HepG2 (cell line): ENCODE data around the gene SRRM3. TPM values are rescaled to one million over a fixed set of nuclear protein-coding genes. Genes with fewer than 3 reads are reported as not detected.

Experiments
- AGO2 ChIP-seq: fragments of 200-400 bp; formaldehyde crosslinking; optimal IDR thresholded peaks from 2 replicates; pipeline ENCODE3; 2017; ENCODE audit warnings: mild to moderate bottlenecking, low read depth, low read length, moderate library complexity
- ARID5B ChIP-seq: IDR thresholded peaks from 2 replicates; pipeline ENCODE4 v1.4.0; 2020; ENCODE audit warnings: mild to moderate bottlenecking, missing genetic modification reagents
- BHLHE40 ChIP-seq: IDR thresholded peaks from 2 replicates; pipeline ENCODE4 v1.6.1; 2011; ENCODE audit warnings: low read length, improper control_type of control experiment
- BRD4 ChIP-seq: sonication (generic); formaldehyde crosslinking; IDR thresholded peaks from 2 replicates; pipeline ENCODE4 v1.4.0; 2020; ENCODE audit warnings: missing genetic modification reagents
- EED ChIP-seq: sonication (generic); formaldehyde crosslinking; IDR thresholded peaks from 2 replicates; pipeline ENCODE4 v1.5.0; 2020; ENCODE audit warnings: mild to moderate bottlenecking, missing genetic modification reagents
- ETV5 ChIP-seq: IDR thresholded peaks from 2 replicates; pipeline ENCODE4 v1.6.1; 2018; ENCODE audit warnings: missing biosample characterization, missing genetic modification reagents, inconsistent platforms, borderline replicate concordance
- FOSL2 ChIP-seq: sonication (generic); formaldehyde crosslinking; IDR thresholded peaks from 2 replicates; pipeline ENCODE4 v1.4.0; 2020; ENCODE audit warnings: missing genetic modification reagents
- TSC22D2 ChIP-seq: sonication (generic); formaldehyde crosslinking; IDR thresholded peaks from 2 replicates; pipeline ENCODE4 v1.5.1; 2020; ENCODE audit warnings: missing genetic modification reagents, mild to moderate bottlenecking, borderline replicate concordance
- ZNF121 ChIP-seq: sonication (generic); formaldehyde crosslinking; IDR thresholded peaks from 2 replicates; pipeline ENCODE4 v1.5.0; 2020; ENCODE audit warnings: mild to moderate bottlenecking, missing genetic modification reagents
- ZNF546 ChIP-seq: sonication (generic); formaldehyde crosslinking; conservative IDR thresholded peaks from 2 replicates; pipeline ENCODE4 v1.8.1; 2023; ENCODE audit warnings: mild to moderate bottlenecking, missing genetic modification reagents
- ZNF672 ChIP-seq: sonication (generic); formaldehyde crosslinking; IDR thresholded peaks from 2 replicates; pipeline ENCODE4 v1.8.1; 2022; ENCODE audit warnings: missing genetic modification reagents
- ZNF788 ChIP-seq: sonication (generic); formaldehyde crosslinking; IDR thresholded peaks from 2 replicates; pipeline ENCODE4 v1.5.0; 2020; ENCODE audit warnings: mild to moderate bottlenecking, missing genetic modification reagents, borderline replicate concordance
- ZNF800 ChIP-seq: sonication (generic); formaldehyde crosslinking; IDR thresholded peaks from 2 replicates; pipeline ENCODE4 v1.4.0; 2020; ENCODE audit warnings: missing genetic modification reagents
- polyA plus RNA-seq, 8 experiments: library from polyadenylated mRNA; depleted of rRNA in 3 of 8; stranded (reverse) in 7 of 8; unstranded in 1 of 8; fragments of >200 nt; fragmentation: Illumina TruSeq in 4 of 8; extraction: Trizol in 4 of 8; gene quantifications; 2 replicates each; pipeline versions ENCODE4 v1.2.1 to v1.2.3, GENCODE V29; 2011 to 2016; ENCODE audit warnings: low read depth in 4 of 8, missing spikeins in 1 of 8, mixed read lengths in 1 of 8; ENCODE audit not compliant: insufficient read depth in 1 of 8
- total RNA-seq, 5 experiments: library from RNA; depleted of rRNA; stranded (reverse); fragments of >200 nt; fragmentation: Illumina TruSeq; extraction: Trizol; gene quantifications; 2 replicates each; pipeline ENCODE4 v1.2.3, GENCODE V29; 2016; ENCODE audit warnings: low read depth in 1 of 5
- TF ChIP-seq, protein P1 (sequence below): sonication (generic); formaldehyde crosslinking; IDR thresholded peaks from 2 replicates; pipeline ENCODE4 v1.8.0; 2022; ENCODE audit warnings: missing genetic modification reagents, mild to moderate bottlenecking, moderate library complexity, borderline replicate concordance
- TF ChIP-seq, protein P2 (sequence below): sonication (generic); formaldehyde crosslinking; IDR thresholded peaks from 2 replicates; pipeline ENCODE4 v1.4.0; 2020; ENCODE audit warnings: mild to moderate bottlenecking, low read depth, missing genetic modification reagents
- TF ChIP-seq, protein P3 (sequence below), 2 experiments: sonication (generic) in 1 of 2; formaldehyde crosslinking in 1 of 2; IDR thresholded peaks; 2 replicates each; pipeline versions ENCODE4 v1.4.0 to v1.6.1; 2018 to 2020; ENCODE audit warnings: missing genetic modification reagents in 2 of 2, borderline replicate concordance in 1 of 2, low read depth in 1 of 2, mild to moderate bottlenecking in 1 of 2, missing biosample characterization in 1 of 2

Gene SRRM3
- total and polyA plus RNA-seq, 2 of the 13 experiments (the other 11 are each of a cell fraction or from before 2014, with no cell fraction given) = 0.13 to 0.54 TPM

GRCh38 chr7:76220185-76221057 is 18.7 kb downstream of the SRRM3 start (continued):
- TF ChIP-seq AGO2 (no peak), ZNF788 (CRISPR knock-in tag) (0 out of 2 replicates have a peak, but pooled peaks have one; percentile 53), ZNF546 (CRISPR knock-in tag) (no peak), ZNF121 (CRISPR knock-in tag) (peak; percentile 67), ZNF800 (no peak), FOSL2 (peak; percentile 25; the same call in 1 of the 2 replicates), ZNF672 (CRISPR knock-in tag) (no peak), TSC22D2 (no peak), BHLHE40 (no peak), ARID5B (no peak), EED (CRISPR knock-in tag) (0 out of 2 replicates have a peak, but pooled peaks have one; percentile 37), BRD4 (CRISPR knock-in tag) (no peak), ETV5 (CRISPR knock-in tag) (no peak)
- TF ChIP-seq, protein P1, sequence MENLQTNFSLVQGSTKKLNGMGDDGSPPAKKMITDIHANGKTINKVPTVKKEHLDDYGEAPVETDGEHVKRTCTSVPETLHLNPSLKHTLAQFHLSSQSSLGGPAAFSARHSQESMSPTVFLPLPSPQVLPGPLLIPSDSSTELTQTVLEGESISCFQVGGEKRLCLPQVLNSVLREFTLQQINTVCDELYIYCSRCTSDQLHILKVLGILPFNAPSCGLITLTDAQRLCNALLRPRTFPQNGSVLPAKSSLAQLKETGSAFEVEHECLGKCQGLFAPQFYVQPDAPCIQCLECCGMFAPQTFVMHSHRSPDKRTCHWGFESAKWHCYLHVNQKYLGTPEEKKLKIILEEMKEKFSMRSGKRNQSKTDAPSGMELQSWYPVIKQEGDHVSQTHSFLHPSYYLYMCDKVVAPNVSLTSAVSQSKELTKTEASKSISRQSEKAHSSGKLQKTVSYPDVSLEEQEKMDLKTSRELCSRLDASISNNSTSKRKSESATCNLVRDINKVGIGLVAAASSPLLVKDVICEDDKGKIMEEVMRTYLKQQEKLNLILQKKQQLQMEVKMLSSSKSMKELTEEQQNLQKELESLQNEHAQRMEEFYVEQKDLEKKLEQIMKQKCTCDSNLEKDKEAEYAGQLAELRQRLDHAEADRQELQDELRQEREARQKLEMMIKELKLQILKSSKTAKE = no peak
- TF ChIP-seq, protein P2, sequence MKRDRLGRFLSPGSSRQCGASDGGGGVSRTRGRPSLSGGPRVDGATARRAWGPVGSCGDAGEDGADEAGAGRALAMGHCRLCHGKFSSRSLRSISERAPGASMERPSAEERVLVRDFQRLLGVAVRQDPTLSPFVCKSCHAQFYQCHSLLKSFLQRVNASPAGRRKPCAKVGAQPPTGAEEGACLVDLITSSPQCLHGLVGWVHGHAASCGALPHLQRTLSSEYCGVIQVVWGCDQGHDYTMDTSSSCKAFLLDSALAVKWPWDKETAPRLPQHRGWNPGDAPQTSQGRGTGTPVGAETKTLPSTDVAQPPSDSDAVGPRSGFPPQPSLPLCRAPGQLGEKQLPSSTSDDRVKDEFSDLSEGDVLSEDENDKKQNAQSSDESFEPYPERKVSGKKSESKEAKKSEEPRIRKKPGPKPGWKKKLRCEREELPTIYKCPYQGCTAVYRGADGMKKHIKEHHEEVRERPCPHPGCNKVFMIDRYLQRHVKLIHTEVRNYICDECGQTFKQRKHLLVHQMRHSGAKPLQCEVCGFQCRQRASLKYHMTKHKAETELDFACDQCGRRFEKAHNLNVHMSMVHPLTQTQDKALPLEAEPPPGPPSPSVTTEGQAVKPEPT = no peak
- TF ChIP-seq, protein P3, sequence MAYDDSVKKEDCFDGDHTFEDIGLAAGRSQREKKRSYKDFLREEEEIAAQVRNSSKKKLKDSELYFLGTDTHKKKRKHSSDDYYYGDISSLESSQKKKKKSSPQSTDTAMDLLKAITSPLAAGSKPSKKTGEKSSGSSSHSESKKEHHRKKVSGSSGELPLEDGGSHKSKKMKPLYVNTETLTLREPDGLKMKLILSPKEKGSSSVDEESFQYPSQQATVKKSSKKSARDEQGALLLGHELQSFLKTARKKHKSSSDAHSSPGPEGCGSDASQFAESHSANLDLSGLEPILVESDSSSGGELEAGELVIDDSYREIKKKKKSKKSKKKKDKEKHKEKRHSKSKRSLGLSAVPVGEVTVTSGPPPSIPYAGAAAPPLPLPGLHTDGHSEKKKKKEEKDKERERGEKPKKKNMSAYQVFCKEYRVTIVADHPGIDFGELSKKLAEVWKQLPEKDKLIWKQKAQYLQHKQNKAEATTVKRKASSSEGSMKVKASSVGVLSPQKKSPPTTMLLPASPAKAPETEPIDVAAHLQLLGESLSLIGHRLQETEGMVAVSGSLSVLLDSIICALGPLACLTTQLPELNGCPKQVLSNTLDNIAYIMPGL (CRISPR knock-in tag; IDR thresholded peaks at IDR 0.05; ENCODE audit: borderline replicate concordance in 1 of 2, low read depth in 1 of 2) = 0 out of 4 replicates have a peak, but pooled peaks of 1 of the 2 experiments have one; percentile 32
